ENCODE results near the gene C1QL3. TPM values are rescaled to one million over a fixed set of nuclear protein-coding genes. Genes with fewer than 3 reads are reported as not detected.

The C1QL3 gene
- total and polyA plus RNA-seq, 2 of the 4 experiments (the other 2 are of a cell fraction), result not detected

GRCh38 chr10:16497911-16498310 is 23.8 kb downstream of the C1QL3 start:
- no TSS peak for BruUV-seq (replicated peaks)
- no peak overlapping the region for H3K56ac ChIP-seq (ENCODE audit: extremely low read depth, insufficient read depth, low read length)

More at GRCh38 chr10:16497911-16498310, 23.8 kb downstream of the C1QL3 start:
- H3K27me3 ChIP-seq (ENCODE audit: control insufficient read depth, insufficient read depth, low read length), result no peaks in the 10 kb centered on the region
- DNase-seq (peak; percentile 41), ATAC-seq (ENCODE audit: low read depth) (no peak)
- no CpG with 5 or more reads among the region's 4 CpGs for WGBS, 2 experiments (ENCODE audit: extremely low coverage in 2 of 2, insufficient read length in 1 of 2)
- no peaks in the 10 kb centered on the region for H3K9me3 ChIP-seq (ENCODE audit: control insufficient read depth, insufficient read depth, low read length)
- H3K14ac ChIP-seq (replicated peaks; ENCODE audit: low read depth, low read length), result no peak overlapping the region
- H2BK5ac ChIP-seq (ENCODE audit: low read depth, low read length, poor library complexity, severe bottlenecking), result no peak overlapping the region
- no peaks in the 10 kb centered on the region for H3K4me1 ChIP-seq (ENCODE audit: control insufficient read depth, insufficient read depth, low read length)
- H4K20me1 ChIP-seq (ENCODE audit: insufficient read depth, low read length), result no peaks in the 10 kb centered on the region
- no peak overlapping the region for H4K91ac ChIP-seq (ENCODE audit: insufficient read depth, low read depth, low read length)
- no peak overlapping the region for H4K8ac ChIP-seq (ENCODE audit: low read depth in 2 of 2, low read length in 2 of 2)
- no peak overlapping the region for H2AK9ac ChIP-seq (replicated peaks; ENCODE audit: low read depth, low read length, poor library complexity)
- H3K9ac ChIP-seq (ENCODE audit: low read depth, low read length), result no peak overlapping the region
- no peak overlapping the region for H2AFZ ChIP-seq (replicated peaks; ENCODE audit: low read length, poor library complexity)
- H3K36me3 ChIP-seq (ENCODE audit: control insufficient read depth, insufficient read depth, low read length), result no peaks in the 10 kb centered on the region
- no peak overlapping the region for H3K4ac ChIP-seq (ENCODE audit: low read depth, low read length)
- H3K18ac ChIP-seq (ENCODE audit: low read depth, low read length), result no peak overlapping the region
- H3K23ac ChIP-seq (ENCODE audit: low read depth, low read length), result no peak overlapping the region
- in situ Hi-C loops (cut with MboI; ENCODE audit: low sequenced_read_pairs), result no loop called here
- ChIA-PET POLR2A (ENCODE audit: unreplicated experiment) (no interaction called here), CTCF (no interaction called here)
- H3K4me3 ChIP-seq (ENCODE audit: insufficient read depth, low read depth, low read length), result no peak overlapping the region
- dilution Hi-C loops (cut with HindIII; ENCODE audit: low sequenced_read_pairs, unreplicated experiment), result no loop called here
- no peaks in the 10 kb centered on the region for H3K79me1 ChIP-seq (ENCODE audit: low read depth in 1 of 2, low read length in 2 of 2)
- H2BK15ac ChIP-seq (ENCODE audit: low read depth, low read length), result no peak overlapping the region
- intact Hi-C loops (cut with micrococcal nuclease), result no loop called here
- no peak overlapping the region for H3K4me2 ChIP-seq (ENCODE audit: low read depth, low read length)
- no peak overlapping the region for H4K5ac ChIP-seq (ENCODE audit: low read depth, low read length)
- H3K27ac ChIP-seq (ENCODE audit: insufficient read depth, low read length), result no peak overlapping the region
- no peak overlapping the region for H2BK120ac ChIP-seq (ENCODE audit: low read depth, low read length)
- no peak overlapping the region for H2BK20ac ChIP-seq (ENCODE audit: low read depth, low read length)
- TF ChIP-seq BHLHE40 (IDR thresholded peaks at IDR 0.05; ENCODE audit: low read depth, low read length) (no peak), USF2 (IDR thresholded peaks at IDR 0.05; ENCODE audit: low read depth, low read length) (no peak), ELK1 (IDR thresholded peaks at IDR 0.05; ENCODE audit: borderline replicate concordance, low read depth, low read length) (no peak)
- H3K9me1 ChIP-seq (ENCODE audit: insufficient read depth, low read length), result no peaks in the 10 kb centered on the region
- no peak overlapping the region for H2AK5ac ChIP-seq (ENCODE audit: low read depth, low read length)
